Neural progenitor cell (in vitro differentiated cells): ENCODE measurements around the gene PODXL2.

Source experiments
- EZH2 ChIP-seq: fragments of 200-600 bp; sonication (generic); IDR thresholded peaks from 2 replicates; pipeline ENCODE4 v1.6.1; 2017; ENCODE audit warnings: antibody characterized with exemption, mild to moderate bottlenecking, moderate library complexity
- EZH2phosphoT487 ChIP-seq: fragments of 200-600 bp; sonication (generic); IDR thresholded peaks from 2 replicates; pipeline ENCODE4 v1.6.1; 2017; ENCODE audit warnings: antibody characterized with exemption

- TF ChIP-seq EZH2 (no peak), EZH2phosphoT487 (no peak)
Observed at GRCh38 chr3:127717357-127718244, 88.6 kb downstream of the PODXL2 start.
